HG03575 (cell line): ENCODE results near the gene VTI1A.
"Not testable (repeated sequence)": the region's sequence is repeated elsewhere in the genome, so short reads cannot be mapped to it uniquely, and the experiment has no call there.

Source experiments
- ATAC-seq: cut with Tn5 transposase; IDR thresholded peaks from one replicate; pipeline ENCODE4 v1.9.1; 2021; ENCODE audit not compliant: unreplicated experiment, insufficient number of reproducible peaks, low FRiP score; ENCODE audit errors: extremely low read depth

VTI1A gene

GRCh38 chr10:112447620-112447928 is 559 bp downstream of the VTI1A start:
- no peak for ATAC-seq

GRCh38 chr10:112448888-112449287 is 1.9 kb downstream of the VTI1A start:
- ATAC-seq: no peak

DNA sequence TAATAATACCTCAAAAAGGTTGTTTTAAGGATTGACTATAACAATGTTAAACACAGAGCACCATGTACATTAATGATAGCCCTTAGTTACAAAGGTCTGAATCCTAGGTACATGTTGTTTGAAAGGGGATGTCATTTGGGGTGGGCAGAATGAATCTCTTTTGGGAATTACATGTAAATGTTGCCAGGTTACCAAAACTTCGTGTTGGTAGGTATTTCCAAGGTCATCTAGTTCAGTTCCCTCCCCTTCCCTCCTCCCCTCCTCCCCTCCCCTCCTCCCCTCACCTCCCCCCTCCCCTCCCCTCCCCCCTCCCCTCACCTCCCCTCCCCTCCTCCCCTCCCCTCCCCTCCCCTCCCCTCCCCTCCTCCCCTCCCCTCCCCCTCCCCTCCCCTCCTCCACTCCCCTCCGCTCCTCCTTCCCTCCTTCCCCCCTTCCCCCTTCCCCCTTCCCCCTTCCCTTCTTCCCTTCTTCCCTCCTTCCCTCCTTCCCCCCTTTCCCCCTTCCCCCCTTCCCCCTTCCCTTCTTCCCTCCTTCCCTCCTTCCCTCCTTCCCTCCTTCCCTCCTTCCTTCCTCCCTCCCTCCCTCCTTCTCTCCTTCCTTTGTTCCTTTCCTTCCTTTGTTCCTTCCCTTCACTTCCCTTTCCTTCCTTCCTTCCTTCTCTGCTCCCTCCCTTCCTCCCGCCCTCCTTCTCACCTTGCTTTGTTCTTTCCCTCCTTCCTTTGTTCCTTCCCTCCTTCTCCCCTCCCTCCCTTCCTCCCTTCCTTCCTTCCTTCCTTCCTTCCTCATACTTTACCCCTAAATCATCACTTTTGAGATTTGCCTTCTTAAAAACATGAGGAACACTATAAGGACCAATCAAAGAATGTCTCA is 8.1 kb downstream of the VTI1A start:
- no peak for ATAC-seq

- no peak for ATAC-seq
Observed at GRCh38 chr10:112456533-112456932, 9.5 kb downstream of the VTI1A start.

DNA sequence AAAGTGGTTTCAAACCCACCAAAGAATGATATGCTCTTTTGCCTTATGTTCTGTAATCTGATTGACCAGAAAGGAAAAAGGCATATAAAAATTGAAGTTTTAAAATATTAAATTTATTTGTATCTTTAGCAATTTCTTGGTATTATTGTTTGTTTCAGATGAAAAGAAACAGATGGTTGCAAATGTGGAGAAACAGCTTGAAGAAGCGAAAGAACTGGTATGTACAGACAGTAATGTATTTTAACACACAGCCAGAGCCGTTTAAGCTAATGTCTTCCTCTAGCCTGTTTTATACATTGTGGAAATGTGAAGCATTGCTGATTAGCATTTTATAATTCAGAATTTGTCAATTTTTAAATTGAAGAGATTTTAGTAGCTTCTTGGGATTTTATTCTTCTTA is 13.4 kb downstream of the VTI1A start:
- ATAC-seq: no peak

DNA sequence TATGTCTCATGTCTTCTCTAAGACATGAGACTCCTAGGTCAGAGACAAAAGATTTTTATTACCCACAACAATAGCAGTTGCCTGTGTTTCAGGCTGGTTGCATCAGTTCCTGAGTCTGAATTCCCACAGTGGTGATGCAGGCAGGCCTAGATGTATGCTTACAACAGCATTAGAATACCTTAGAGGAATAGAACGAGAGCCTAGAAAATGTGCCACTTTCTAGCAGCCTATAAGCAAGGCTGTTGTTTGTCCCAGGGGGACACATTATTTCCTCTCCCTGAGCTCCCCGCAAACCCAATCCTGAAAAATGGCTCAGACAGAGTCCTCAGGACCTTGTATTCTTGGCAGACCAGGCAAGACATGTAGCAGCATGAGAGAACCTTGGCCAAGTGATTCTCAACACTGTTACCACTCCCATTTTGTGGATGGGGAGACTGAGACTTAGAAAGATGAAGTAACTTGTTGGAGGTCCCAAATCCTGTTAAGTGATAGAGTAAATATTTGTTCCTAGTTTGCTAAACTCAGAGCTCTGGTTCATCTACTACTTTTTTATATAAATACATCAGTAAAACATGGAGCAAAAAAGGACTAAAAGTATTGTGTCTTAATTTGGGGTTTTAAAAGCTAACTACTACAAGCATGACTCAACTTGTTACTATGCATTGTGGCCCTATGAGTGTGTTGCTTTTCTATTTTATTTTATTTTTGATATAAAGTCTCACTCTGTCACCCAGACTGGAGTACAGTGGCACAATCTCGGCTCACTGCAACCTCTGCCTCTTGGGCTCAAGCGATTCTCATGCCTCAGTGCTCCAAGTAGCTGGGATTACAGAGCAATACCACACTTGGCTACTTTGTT is 14.2 kb downstream of the VTI1A start:
- ATAC-seq: no peak

GRCh38 chr10:112464074-112464473 is 17.1 kb downstream of the VTI1A start:
- not testable (repeated sequence) for ATAC-seq

DNA sequence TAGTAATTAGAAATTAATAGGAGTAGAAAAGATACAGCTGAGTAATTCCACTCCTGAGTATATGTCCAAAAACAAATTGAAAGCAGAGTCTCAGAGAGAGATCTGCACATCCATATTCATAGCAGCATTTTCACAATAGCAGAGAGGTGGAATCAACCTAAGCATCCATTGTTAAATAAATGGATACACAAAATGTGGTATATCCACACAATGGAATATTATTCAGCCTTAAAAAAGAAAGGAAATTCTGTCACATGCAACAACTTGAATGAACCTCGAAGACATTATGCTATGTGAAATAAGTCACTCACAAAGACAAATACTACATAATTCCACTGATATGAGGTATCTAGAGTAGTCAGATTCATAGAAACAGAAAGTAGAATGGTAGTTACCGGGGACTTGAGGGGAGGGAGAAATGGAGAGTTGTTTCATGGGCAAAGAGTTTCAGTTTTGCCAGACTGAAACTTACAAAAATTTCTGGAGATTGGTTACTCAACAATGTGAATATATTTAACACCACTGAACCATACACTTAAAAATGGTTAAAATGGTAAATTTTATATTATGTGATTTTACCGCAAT is 18.4 kb downstream of the VTI1A start:
- ATAC-seq: no peak

DNA sequence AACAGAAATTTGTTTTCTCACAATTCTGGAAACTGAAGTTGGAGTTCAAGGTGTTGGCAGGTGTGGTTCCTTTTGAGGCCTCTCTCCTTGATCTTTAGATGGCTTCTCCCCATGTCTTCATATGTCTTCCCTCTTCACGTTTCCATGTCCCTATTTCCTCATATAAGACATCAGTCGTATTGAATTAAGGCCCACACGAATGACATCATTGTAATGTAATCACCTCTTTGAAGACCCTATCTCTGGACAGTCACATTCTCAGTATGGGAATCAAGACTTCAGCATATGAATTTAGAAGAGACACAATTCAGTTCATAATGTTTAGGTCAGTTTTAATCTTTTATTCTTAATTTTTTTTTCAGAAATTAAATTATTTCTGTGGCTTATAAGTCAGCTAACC is 19.8 kb downstream of the VTI1A start:
- no peak for ATAC-seq

DNA sequence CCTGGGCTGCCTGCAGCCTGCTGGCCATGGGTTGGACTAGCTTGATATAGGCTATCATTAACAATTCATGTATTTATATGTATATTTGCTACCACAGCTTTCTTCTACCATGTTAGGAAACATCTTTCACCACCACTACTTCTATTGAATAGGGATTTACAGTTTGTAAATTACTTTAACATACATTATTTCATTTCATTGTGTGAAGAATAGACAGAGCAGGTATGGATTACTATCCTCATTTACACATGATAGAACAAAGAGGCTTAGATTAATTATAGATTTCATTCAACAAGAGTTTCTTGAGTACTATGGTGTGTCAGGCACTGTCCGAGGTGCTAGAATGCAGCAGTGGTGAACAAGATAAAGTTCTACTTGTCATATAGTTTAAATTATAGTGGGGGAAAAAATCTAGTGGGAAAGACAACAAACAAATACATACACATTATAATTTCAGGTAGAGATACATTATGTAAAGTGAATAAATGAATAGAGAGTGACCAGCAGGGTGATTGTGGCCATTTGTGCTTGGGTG is 20.6 kb downstream of the VTI1A start:
- ATAC-seq: no peak

- ATAC-seq: peak; percentile 58
Observed at GRCh38 chr10:112471878-112472487, 25.0 kb downstream of the VTI1A start.

- ATAC-seq: no peak
Observed at GRCh38 chr10:112475575-112476218, 28.7 kb downstream of the VTI1A start.

DNA sequence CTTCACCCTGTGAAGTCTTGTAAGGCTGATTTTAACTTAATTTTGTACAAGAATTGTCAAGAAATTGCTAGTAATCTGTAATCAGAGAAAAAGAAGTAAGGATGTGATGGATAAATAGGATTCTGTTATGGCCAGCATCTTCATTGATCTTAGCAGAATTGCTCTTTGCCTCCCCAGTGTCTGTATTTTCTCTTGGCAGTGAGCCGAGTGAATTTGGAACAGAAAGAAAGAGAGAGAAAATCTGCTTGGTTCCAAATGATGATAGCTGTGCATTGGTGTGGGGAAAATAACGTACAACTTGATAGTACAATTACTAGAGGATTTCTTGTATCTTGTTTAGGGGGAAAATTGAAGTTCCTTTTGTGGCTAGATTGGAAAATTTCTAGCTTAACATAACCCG is 34.6 kb downstream of the VTI1A start:
- no peak for ATAC-seq

DNA sequence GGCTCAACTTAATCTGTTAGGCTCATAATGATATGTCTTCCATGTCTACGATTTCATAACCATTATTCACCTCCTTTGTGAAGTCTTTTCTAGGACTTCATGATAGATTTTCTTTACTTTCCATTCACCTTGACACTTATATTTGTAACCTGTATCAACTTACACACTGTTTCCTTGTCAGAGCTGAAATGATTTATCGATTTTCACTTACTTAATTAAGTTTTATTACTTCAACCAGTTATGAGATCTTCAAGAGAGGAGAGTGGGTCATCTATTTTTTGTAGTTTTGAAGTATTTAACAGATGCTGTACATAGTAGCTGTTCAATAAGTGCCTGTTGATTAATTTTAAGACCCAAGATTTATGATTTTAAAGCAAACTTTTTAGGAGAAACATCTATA is 37.4 kb downstream of the VTI1A start:
- no peak for ATAC-seq

DNA sequence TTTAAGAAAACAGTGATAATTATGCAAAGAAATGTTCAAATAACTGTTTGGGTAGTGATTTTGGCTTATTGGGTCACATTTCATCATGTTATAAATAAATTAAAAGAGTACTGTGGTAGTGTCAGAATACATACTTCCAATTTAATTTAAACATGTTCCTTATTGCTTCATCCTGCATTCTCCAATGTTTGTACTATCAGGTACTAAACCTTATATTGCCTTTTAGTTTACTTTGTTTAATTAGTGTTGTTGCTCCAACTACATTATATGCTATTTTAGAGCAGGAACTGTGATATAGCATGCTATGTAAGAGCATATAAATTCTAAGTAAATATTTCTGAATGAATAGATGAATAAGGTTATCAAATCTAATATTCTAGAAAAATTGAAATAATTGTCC is 40.9 kb downstream of the VTI1A start:
- no peak for ATAC-seq

GRCh38 chr10:112490545-112490944 is 43.5 kb downstream of the VTI1A start:
- ATAC-seq: no peak

DNA sequence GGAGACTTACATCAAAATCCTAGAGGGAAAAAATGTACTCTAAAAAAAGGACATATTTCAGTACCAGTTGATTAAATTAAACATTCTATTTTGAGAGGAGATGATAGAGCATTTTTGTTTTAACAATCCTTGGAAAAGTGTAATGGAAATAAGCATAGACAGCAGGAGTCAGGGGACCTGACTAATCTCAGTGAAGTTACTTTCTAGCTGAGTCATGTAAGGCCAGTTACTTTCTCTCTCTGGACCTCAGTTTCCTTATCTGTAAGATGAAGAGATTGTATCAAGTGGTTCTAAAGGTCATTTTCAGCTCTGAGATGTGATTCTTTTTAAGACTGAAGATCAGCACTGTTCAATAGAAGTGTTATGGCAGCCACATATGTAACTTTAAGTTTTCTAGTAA is 44.1 kb downstream of the VTI1A start:
- ATAC-seq: no peak

DNA sequence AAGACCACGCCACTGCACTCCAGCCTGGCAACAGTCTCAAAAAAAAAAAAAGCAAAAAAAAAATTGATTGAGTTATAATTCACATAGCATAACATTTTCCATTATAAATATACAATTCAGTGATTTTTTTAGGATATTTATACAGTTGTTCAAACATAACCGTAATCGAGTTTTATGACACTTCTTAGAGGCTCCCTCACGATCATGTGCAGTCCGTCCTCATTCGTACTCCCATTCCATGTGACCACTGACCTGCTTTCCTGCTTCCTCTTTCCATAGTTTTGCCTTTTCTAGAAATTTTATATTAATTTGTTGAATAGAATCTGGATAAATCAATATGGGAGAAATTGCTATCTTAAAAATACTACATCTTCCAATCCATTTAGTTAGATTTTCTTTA is 45.7 kb downstream of the VTI1A start:
- ATAC-seq: no peak
